NCI-H146 treated with DMSO at 0.1 percent for 48 hours (cell line): ENCODE data around the gene NCOA1.
"Not testable (repeated sequence)": the region's sequence is repeated elsewhere in the genome, so short reads cannot be mapped to it uniquely, and the experiment has no call there.

Experiments used
- DNase-seq: peaks from one replicate; lab custom pipeline; 2025; ENCODE audit not compliant: unreplicated experiment; lab: John Stamatoyannopoulos, UW

NCOA1 gene

GRCh38 chr2:24571828-24572442 lies 80.9 kb downstream of the NCOA1 start:
- no peak for DNase-seq

- no peak for DNase-seq
Observed at GRCh38 chr2:24576146-24576545, 85.1 kb downstream of the NCOA1 start.

- DNase-seq = no peak
Observed at GRCh38 chr2:24576617-24577016, 85.6 kb downstream of the NCOA1 start.

- DNase-seq = no peak
Observed at GRCh38 chr2:24577481-24577880, 86.4 kb downstream of the NCOA1 start.

GRCh38 chr2:24579053-24579803 lies 88.2 kb downstream of the NCOA1 start:
- no peak for DNase-seq

- DNase-seq = no peak
Observed at GRCh38 chr2:24580561-24580960, 89.5 kb downstream of the NCOA1 start.

- DNase-seq = not testable (repeated sequence)
Observed at GRCh38 chr2:24581971-24582370, 90.9 kb downstream of the NCOA1 start.

- no peak for DNase-seq
Observed at GRCh38 chr2:24586955-24587354, 95.9 kb downstream of the NCOA1 start.

- DNase-seq = no peak
Observed at GRCh38 chr2:24588294-24588693, 97.2 kb downstream of the NCOA1 start.

- DNase-seq = no peak
Observed at GRCh38 chr2:24592441-24593100, 101.5 kb downstream of the NCOA1 start.

GRCh38 chr2:24594283-24594682 lies 103.2 kb downstream of the NCOA1 start:
- DNase-seq = no peak

GRCh38 chr2:24597181-24597870 lies 106.3 kb downstream of the NCOA1 start:
- no peak for DNase-seq

- DNase-seq = not testable (repeated sequence)
Observed at GRCh38 chr2:24600140-24600539, 109.1 kb downstream of the NCOA1 start.

- DNase-seq = no peak
Observed at GRCh38 chr2:24611631-24612030, 120.6 kb downstream of the NCOA1 start.

- DNase-seq = peak; percentile 83
Observed at GRCh38 chr2:24613154-24613814, 122.2 kb downstream of the NCOA1 start.

- DNase-seq = no peak
Observed at GRCh38 chr2:24616616-24617015, 125.6 kb downstream of the NCOA1 start.

- DNase-seq = no peak
Observed at GRCh38 chr2:24617424-24617823, 126.4 kb downstream of the NCOA1 start.

- DNase-seq = no peak
Observed at GRCh38 chr2:24618144-24618543, 127.1 kb downstream of the NCOA1 start.

GRCh38 chr2:24618680-24619079 lies 127.6 kb downstream of the NCOA1 start:
- DNase-seq = no peak

GRCh38 chr2:24620936-24621335 lies 129.9 kb downstream of the NCOA1 start:
- no peak for DNase-seq
